ENCODE measurements around the gene ADCY7. TPM values are rescaled to one million over a fixed set of nuclear protein-coding genes. Genes with fewer than 3 reads are reported as not detected.

The ADCY7 gene
- total and polyA plus RNA-seq, 9 of the 15 experiments (the other 6 are each of a cell fraction or from before 2014, with no cell fraction given), result 2.3 to 108 (median 28.6) TPM

GRCh38 chr16:50270510-50271147 lies 4.3 kb downstream of the ADCY7 start (continued):
- TF ChIP-seq ETV6 (IDR thresholded peaks at IDR 0.05; ENCODE audit: borderline replicate concordance in 1 of 2, low read depth in 2 of 2, low read length in 1 of 2) (no peak), ETV6 (CRISPR knock-in tag; IDR thresholded peaks at IDR 0.05; ENCODE audit: borderline replicate concordance) (no peak), REST (IDR thresholded peaks at IDR 0.05; ENCODE audit: borderline replicate concordance) (no peak), REST (CRISPR knock-in tag; IDR thresholded peaks at IDR 0.05; ENCODE audit: low read depth) (no peak), ADNP (tag; IDR thresholded peaks at IDR 0.05) (peak; percentile 44; the same call in 1 of the 2 replicates), ZBTB40 (IDR thresholded peaks at IDR 0.05) (no peak), ZBTB40 (CRISPR knock-in tag; IDR thresholded peaks at IDR 0.05) (no peak)
